ENCODE data around the gene SNTG2. TPM values are rescaled to one million over a fixed set of nuclear protein-coding genes. Genes with fewer than 3 reads are reported as not detected.

SNTG2 gene
- total RNA-seq, 1 experiment from 2014 or later, result not detected

DNA sequence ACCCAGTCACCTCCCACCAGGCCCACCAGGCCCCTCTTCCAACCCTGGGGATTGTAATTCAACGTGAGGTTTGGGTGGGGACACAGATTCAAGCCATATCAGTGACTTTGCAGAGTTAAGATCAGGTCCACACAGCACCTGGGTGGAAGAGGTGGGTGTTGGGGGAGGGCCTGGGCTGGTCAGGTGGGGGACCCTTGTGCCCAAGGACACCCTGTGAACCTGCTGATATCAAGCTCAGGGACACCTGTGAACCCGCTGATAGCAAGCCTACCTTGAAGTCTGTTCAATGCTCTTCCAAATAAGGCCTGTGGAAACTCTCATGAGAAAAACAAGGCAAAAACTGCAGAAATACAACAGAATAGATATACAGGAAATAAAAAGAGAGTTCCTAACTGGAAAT, 442.7 kb downstream of the SNTG2 start:
- Mint-ChIP-seq H3K4me3 (ENCODE audit: unreplicated experiment) (no peak overlapping the region), H3K27me3 (ENCODE audit: insufficient read depth, unreplicated experiment) (peaks cover 11% of the 10 kb centered on the region), H3K27ac (ENCODE audit: unreplicated experiment) (no peak overlapping the region), H3K4me1 (ENCODE audit: low read depth, unreplicated experiment) (no peaks in the 10 kb centered on the region), H3K36me3 (ENCODE audit: insufficient read depth, unreplicated experiment) (no peaks in the 10 kb centered on the region), H3K9me3 (ENCODE audit: unreplicated experiment) (no peaks in the 10 kb centered on the region)
- ChIA-PET CTCF (no interaction called here), POLR2A (no interaction called here)
- intact Hi-C loops (cut with micrococcal nuclease; ENCODE audit: unreplicated experiment), result no loop called here
- no TSS peak for BruUV-seq (replicated peaks)
- Histone ChIP-seq H3K36me3 (ENCODE audit: control insufficient read depth, insufficient read depth, low read length) (no peaks in the 10 kb centered on the region), H3K27me3 (replicated peaks; ENCODE audit: control insufficient read depth, insufficient read depth, low read length) (no peaks in the 10 kb centered on the region), H3K4me1 (no peaks in the 10 kb centered on the region), H3K4me3 (ENCODE audit: low read depth, low read length) (no peak overlapping the region), H3K9me3 (no peaks in the 10 kb centered on the region)
- TF ChIP-seq, protein P1, sequence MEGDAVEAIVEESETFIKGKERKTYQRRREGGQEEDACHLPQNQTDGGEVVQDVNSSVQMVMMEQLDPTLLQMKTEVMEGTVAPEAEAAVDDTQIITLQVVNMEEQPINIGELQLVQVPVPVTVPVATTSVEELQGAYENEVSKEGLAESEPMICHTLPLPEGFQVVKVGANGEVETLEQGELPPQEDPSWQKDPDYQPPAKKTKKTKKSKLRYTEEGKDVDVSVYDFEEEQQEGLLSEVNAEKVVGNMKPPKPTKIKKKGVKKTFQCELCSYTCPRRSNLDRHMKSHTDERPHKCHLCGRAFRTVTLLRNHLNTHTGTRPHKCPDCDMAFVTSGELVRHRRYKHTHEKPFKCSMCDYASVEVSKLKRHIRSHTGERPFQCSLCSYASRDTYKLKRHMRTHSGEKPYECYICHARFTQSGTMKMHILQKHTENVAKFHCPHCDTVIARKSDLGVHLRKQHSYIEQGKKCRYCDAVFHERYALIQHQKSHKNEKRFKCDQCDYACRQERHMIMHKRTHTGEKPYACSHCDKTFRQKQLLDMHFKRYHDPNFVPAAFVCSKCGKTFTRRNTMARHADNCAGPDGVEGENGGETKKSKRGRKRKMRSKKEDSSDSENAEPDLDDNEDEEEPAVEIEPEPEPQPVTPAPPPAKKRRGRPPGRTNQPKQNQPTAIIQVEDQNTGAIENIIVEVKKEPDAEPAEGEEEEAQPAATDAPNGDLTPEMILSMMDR (IDR thresholded peaks at IDR 0.05; ENCODE audit: insufficient read depth in 1 of 2, low read depth in 1 of 2, low read length in 1 of 2, severe bottlenecking in 1 of 2, unreplicated experiment in 1 of 2), result no peak
- no peak for DNase-seq

- no peak overlapping the region for H3K27ac Mint-ChIP-seq (ENCODE audit: unreplicated experiment)
- no TSS peak for BruUV-seq (replicated peaks)
- Histone ChIP-seq H3K27me3 (replicated peaks; ENCODE audit: control insufficient read depth, insufficient read depth, low read length) (no peaks in the 10 kb centered on the region), H3K9me3 (no peaks in the 10 kb centered on the region), H3K36me3 (ENCODE audit: control insufficient read depth, insufficient read depth, low read length) (no peaks in the 10 kb centered on the region), H3K4me3 (ENCODE audit: low read depth, low read length) (no peak overlapping the region), H3K4me1 (no peaks in the 10 kb centered on the region)
- H3K36me3 Mint-ChIP-seq (ENCODE audit: insufficient read depth, unreplicated experiment), result no peaks in the 10 kb centered on the region
- TF ChIP-seq, protein P1 (IDR thresholded peaks at IDR 0.05; ENCODE audit: insufficient read depth in 1 of 2, low read depth in 1 of 2, low read length in 1 of 2, severe bottlenecking in 1 of 2, unreplicated experiment in 1 of 2), result no peak
- H3K4me1 Mint-ChIP-seq (ENCODE audit: low read depth, unreplicated experiment), result no peaks in the 10 kb centered on the region
- intact Hi-C loops (cut with micrococcal nuclease; ENCODE audit: unreplicated experiment), result no loop called here
- no peak for DNase-seq
- POLR2A ChIA-PET, result no interaction called here
- no peak overlapping the region for H3K4me3 Mint-ChIP-seq (ENCODE audit: unreplicated experiment)
- H3K27me3 Mint-ChIP-seq (ENCODE audit: insufficient read depth, unreplicated experiment), result peaks cover 14% of the 10 kb centered on the region
- H3K9me3 Mint-ChIP-seq (ENCODE audit: unreplicated experiment), result no peaks in the 10 kb centered on the region
- CTCF ChIA-PET, result no interaction called here
Measured at GRCh38 chr2:1394709-1395408, 444.2 kb downstream of the SNTG2 start.

- H3K4me1 Mint-ChIP-seq (ENCODE audit: low read depth, unreplicated experiment), result no peaks in the 10 kb centered on the region
- H3K9me3 Mint-ChIP-seq (ENCODE audit: unreplicated experiment), result no peaks in the 10 kb centered on the region
- no peak overlapping the region for H3K4me3 Mint-ChIP-seq (ENCODE audit: unreplicated experiment)
- H3K27me3 Mint-ChIP-seq (ENCODE audit: insufficient read depth, unreplicated experiment), result peaks cover 22% of the 10 kb centered on the region
- Histone ChIP-seq H3K36me3 (ENCODE audit: control insufficient read depth, insufficient read depth, low read length) (no peaks in the 10 kb centered on the region), H3K27me3 (replicated peaks; ENCODE audit: control insufficient read depth, insufficient read depth, low read length) (no peaks in the 10 kb centered on the region), H3K4me1 (no peaks in the 10 kb centered on the region), H3K4me3 (ENCODE audit: low read depth, low read length) (no peak overlapping the region), H3K9me3 (no peaks in the 10 kb centered on the region)
- BruUV-seq (replicated peaks), result no TSS peak
- POLR2A ChIA-PET, result no interaction called here
- intact Hi-C loops (cut with micrococcal nuclease; ENCODE audit: unreplicated experiment), result no loop called here
- TF ChIP-seq, protein P1 (IDR thresholded peaks at IDR 0.05; ENCODE audit: insufficient read depth in 1 of 2, low read depth in 1 of 2, low read length in 1 of 2, severe bottlenecking in 1 of 2, unreplicated experiment in 1 of 2), result no peak
- no peaks in the 10 kb centered on the region for H3K36me3 Mint-ChIP-seq (ENCODE audit: insufficient read depth, unreplicated experiment)
- DNase-seq, result no peak
- H3K27ac Mint-ChIP-seq (ENCODE audit: unreplicated experiment), result no peak overlapping the region
- CTCF ChIA-PET, result no interaction called here
Measured at GRCh38 chr2:1397350-1397749, 446.7 kb downstream of the SNTG2 start.
